ENCODE measurements around the gene ACOXL. TPM values are rescaled to one million over a fixed set of nuclear protein-coding genes. Genes with fewer than 3 reads are reported as not detected.

ACOXL gene
- total RNA-seq, 4 donors from 2014 or later, result 0.64 TPM; not detected in 3

- Histone ChIP-seq H3K36me3 (no peaks in the 10 kb centered on the region), H3K9me3 (no peaks in the 10 kb centered on the region), H3K27me3 (peaks cover 6% of the 10 kb centered on the region), H3K4me1 (no peaks in the 10 kb centered on the region), H3K27ac (no peak overlapping the region), H3K4me3 (no peak overlapping the region)
- no peak for DNase-seq (ENCODE audit: low spot score in 2 of 2)
- 70% methylated on average over 4 of the region's 4 CpGs for WGBS
- TF ChIP-seq POLR2AphosphoS5 (IDR thresholded peaks at IDR 0.05) (no peak), CTCF (IDR thresholded peaks at IDR 0.05) (no peak), EP300 (IDR thresholded peaks at IDR 0.05) (no peak), POLR2A (IDR thresholded peaks at IDR 0.05) (no peak)
Measured at GRCh38 chr2:111005821-111006220, 273.4 kb downstream of the ACOXL start.

GRCh38 chr2:111007757-111008688 is 275.6 kb downstream of the ACOXL start:
- Histone ChIP-seq H3K27ac (no peak overlapping the region), H3K36me3 (no peaks in the 10 kb centered on the region), H3K4me1 (no peaks in the 10 kb centered on the region), H3K4me3 (no peak overlapping the region), H3K9me3 (peaks cover 5% of the 10 kb centered on the region), H3K27me3 (peaks cover 5% of the 10 kb centered on the region)
- WGBS, result 92% methylated on average over 7 of the region's 7 CpGs
- DNase-seq (ENCODE audit: low spot score in 2 of 2), result no peak
- no peak for TF ChIP-seq EP300 (IDR thresholded peaks at IDR 0.05)
- no peak for TF ChIP-seq CTCF (IDR thresholded peaks at IDR 0.05)
- TF ChIP-seq POLR2A (IDR thresholded peaks at IDR 0.05), result no peak
- no peak for TF ChIP-seq POLR2AphosphoS5 (IDR thresholded peaks at IDR 0.05)

- Histone ChIP-seq H3K27me3 (peaks cover 5% of the 10 kb centered on the region), H3K4me1 (no peaks in the 10 kb centered on the region), H3K4me3 (no peak overlapping the region), H3K27ac (no peak overlapping the region), H3K9me3 (peaks cover 5% of the 10 kb centered on the region), H3K36me3 (no peaks in the 10 kb centered on the region)
- TF ChIP-seq POLR2AphosphoS5 (IDR thresholded peaks at IDR 0.05) (no peak), CTCF (IDR thresholded peaks at IDR 0.05) (no peak)
- DNase-seq (ENCODE audit: low spot score in 2 of 2), result no peak
Measured at GRCh38 chr2:111011218-111011617, 278.8 kb downstream of the ACOXL start.

GRCh38 chr2:111015283-111015995 is 283.1 kb downstream of the ACOXL start:
- 28% methylated on average over 2 of the region's 2 CpGs for WGBS
- Histone ChIP-seq H3K4me1 (no peaks in the 10 kb centered on the region), H3K9me3 (peaks cover 5% of the 10 kb centered on the region), H3K27ac (no peak overlapping the region), H3K36me3 (no peaks in the 10 kb centered on the region), H3K4me3 (no peak overlapping the region), H3K27me3 (no peaks in the 10 kb centered on the region)
- no peak for DNase-seq (ENCODE audit: low spot score in 2 of 2)
- TF ChIP-seq CTCF (IDR thresholded peaks at IDR 0.05), result no peak
- TF ChIP-seq POLR2A (IDR thresholded peaks at IDR 0.05), result no peak
- no peak for TF ChIP-seq EP300 (IDR thresholded peaks at IDR 0.05)

GRCh38 chr2:111017034-111017622 is 284.8 kb downstream of the ACOXL start:
- no peaks in the 10 kb centered on the region for H3K36me3 ChIP-seq
- no peak overlapping the region for H3K4me3 ChIP-seq
- H3K4me1 ChIP-seq, result no peaks in the 10 kb centered on the region
- no peak for DNase-seq (ENCODE audit: low spot score in 2 of 2)
- H3K9me3 ChIP-seq, result peaks cover 3% of the 10 kb centered on the region
- H3K27me3 ChIP-seq, result no peaks in the 10 kb centered on the region
- no peak overlapping the region for H3K27ac ChIP-seq
- WGBS, result 96% methylated on average over 4 of the region's 7 CpGs
- TF ChIP-seq POLR2A (IDR thresholded peaks at IDR 0.05), result no peak
- no peak for TF ChIP-seq EP300 (IDR thresholded peaks at IDR 0.05)
- TF ChIP-seq POLR2AphosphoS5 (IDR thresholded peaks at IDR 0.05), result no peak
- no peak for TF ChIP-seq CTCF (IDR thresholded peaks at IDR 0.05)
